Stimulated activated CD8-positive, alpha-beta memory T cell treated with anti-CD3 and anti-CD28 coated beads, Interleukin-4, amount 100 ng/mL, for 24 hours (primary cell): Measurements from ENCODE around the gene C11orf52.
"Not testable (repeated sequence)": the region's sequence is repeated elsewhere in the genome, so short reads cannot be mapped to it uniquely, and the experiment has no call there.

Experiments
- DNase-seq: peaks from one replicate; pipeline ENCODE4 v3.0.0-alpha.2; 2020; ENCODE audit warnings: low read depth

Gene C11orf52

DNA sequence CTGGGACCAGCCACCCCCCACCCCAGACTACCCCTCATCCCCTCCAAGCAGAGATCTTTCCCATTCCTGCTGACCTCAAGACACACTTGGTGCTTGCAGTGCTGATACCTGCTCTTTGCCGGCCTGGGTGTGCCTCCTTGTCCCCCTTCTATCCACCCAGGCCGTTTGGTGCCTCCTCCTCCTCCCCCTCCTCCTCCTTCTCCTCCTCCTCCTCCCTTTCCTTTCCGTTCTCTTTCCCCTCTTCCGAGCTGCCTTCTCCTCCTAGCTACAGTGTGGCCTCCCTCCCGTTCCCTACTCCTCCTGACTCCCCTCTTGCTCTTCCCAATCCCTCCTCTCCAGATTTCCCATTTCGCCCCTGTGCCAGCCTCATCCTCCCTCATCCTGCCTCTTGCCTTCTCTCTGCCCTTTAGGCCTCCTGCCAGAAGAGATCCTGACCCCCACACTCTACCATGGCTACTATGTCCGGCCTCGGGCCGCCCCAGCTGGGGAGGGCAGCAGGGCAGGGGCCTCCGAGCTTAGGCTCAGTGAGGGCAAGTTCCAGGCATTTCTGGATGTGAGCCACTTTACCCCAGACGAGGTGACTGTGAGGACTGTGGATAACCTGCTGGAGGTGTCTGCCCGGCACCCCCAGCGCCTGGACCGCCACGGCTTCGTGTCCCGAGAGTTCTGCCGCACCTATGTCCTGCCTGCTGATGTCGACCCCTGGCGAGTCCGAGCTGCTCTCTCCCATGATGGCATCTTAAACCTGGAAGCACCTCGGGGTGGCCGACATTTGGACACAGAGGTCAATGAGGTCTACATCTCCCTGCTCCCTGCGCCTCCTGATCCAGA, 5.5 kb upstream of the C11orf52 start:
- DNase-seq = no peak

GRCh38 chr11:111913997-111914396, 4.7 kb upstream of the C11orf52 start:
- DNase-seq = no peak

- no peak for DNase-seq
Measured at GRCh38 chr11:111916768-111917167, 1.9 kb upstream of the C11orf52 start.

DNA sequence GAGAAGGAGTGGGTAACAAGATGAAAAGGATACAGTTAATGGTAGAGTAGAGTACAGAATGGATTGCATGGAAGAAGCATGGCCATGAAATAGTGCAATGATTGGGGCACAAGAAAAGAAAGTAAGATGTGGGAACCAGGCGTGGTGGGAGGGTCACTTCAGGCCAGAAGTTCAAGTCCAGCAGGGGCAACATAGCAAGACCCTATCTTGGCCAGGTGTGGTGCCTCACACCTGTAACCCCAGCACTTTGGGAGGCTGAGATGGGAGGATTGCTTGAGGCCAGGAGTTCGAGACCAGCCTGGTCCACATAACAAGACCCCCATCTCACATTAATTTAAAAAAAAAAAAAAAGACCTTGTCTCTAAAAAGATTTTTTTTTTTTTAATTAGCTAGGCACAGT, 1.4 kb upstream of the C11orf52 start:
- no peak for DNase-seq

DNA sequence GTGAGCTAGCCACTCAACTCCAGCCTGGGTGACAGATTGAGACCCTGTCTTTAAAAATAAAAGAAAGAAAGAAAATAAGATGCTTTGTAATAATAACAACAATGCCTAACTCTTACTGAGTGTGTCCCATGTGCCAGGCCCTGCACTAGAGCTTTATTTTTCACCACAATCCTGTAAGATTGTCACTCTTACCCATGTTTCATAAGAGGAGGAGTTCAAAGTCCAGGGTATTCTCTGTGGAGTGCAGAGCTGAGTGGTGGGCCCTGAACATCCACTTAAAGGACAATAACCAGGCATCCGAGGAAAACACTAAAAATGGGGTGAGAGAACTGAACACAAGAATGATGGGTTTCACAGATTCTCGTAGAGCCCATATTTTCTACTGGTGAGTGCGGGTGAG, 925 bp upstream of the C11orf52 start:
- DNase-seq = no peak

DNA sequence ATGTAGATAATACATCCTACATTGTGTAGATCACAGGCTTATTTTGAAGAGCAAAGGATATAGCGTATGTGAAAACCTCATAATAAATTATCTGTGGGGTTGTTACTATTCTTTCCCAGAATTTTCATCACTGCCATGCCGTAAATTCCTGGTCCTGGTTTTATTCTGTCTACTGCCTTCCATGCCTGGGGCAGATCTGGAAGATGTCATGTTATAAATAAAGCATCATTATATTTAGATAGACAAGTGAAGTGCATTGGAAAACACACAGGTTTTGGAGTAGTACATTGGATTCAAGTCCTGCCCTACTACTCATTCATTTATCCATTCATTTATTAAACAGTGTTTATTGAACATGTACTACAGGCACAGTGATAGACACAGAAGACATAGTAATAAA, 2.2 kb downstream of the C11orf52 start:
- DNase-seq = no peak

DNA sequence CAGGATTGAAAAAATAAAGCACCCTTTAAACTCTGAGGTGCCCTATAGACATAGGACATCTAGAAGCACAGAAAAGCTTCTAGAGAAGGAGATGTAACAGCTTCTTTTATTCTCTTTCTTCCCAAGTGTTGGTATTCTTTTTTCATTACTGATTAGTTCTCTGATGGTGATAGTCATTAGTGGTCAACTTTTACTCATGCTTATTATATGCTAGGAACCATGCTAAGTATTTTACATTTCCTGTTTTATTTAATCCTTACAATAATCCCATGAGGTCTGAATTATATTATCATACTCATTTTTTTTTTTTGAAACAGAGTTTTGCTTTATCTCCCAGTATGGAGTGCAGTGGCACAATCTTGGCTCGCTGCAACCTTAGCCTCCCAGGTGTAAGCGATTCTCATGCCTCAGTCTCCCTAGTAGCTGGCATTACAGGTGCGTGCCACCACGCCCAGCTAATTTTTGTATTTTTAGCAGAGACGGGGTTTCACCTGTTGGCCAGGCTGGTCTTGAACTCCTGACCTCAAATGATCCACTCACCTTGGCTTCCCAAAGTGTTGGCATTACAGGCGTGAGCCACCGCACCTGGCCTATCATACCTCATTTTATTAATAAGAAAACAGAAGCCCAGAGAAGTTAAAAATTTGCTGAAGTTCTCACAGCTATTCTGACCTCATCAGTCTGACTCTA, 3.0 kb downstream of the C11orf52 start:
- DNase-seq = no peak

GRCh38 chr11:111922803-111923202, 4.1 kb downstream of the C11orf52 start:
- DNase-seq = no peak

- no peak for DNase-seq
Measured at GRCh38 chr11:111923351-111923788, 4.7 kb downstream of the C11orf52 start.

GRCh38 chr11:111923951-111924350, 5.2 kb downstream of the C11orf52 start:
- no peak for DNase-seq

DNA sequence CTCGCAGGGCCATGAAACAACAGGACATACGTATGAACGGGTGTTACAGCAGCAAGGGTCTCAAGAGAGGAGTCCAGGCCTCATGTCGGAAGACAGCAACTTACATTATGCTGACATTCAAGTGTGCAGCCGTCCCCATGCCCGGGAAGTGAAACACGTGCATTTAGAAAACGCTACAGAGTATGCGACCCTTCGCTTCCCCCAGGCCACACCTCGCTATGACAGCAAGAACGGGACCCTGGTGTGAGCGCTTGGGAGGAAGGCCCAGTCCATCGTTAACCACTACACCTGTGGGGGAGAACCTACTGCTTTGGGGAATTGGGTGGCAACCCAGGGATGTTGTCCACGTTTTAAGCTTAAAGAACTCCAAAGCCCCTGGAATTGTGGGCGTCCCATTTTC, 7.2 kb downstream of the C11orf52 start:
- DNase-seq = no peak

- DNase-seq = peak; percentile 91
Measured at GRCh38 chr11:111926505-111927391, 8.0 kb downstream of the C11orf52 start.

GRCh38 chr11:111930472-111930871, 11.8 kb downstream of the C11orf52 start:
- no peak for DNase-seq

DNA sequence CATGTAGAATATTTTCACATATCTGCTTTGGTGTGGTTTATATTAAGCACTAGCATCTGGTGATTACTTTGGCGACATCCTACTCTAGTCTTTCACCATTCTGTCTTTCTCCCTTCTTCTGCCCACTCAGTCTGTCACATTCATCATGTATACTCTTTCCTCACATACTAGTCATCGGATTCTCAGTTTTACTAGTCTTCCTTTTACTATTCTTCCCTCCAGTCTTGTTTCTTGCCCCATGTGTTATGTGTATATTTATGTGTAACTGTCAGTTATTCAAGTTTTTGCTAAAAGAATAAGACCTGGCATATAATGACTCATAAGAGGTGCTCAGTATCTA, 13.9 kb downstream of the C11orf52 start:
- DNase-seq = no peak

DNA sequence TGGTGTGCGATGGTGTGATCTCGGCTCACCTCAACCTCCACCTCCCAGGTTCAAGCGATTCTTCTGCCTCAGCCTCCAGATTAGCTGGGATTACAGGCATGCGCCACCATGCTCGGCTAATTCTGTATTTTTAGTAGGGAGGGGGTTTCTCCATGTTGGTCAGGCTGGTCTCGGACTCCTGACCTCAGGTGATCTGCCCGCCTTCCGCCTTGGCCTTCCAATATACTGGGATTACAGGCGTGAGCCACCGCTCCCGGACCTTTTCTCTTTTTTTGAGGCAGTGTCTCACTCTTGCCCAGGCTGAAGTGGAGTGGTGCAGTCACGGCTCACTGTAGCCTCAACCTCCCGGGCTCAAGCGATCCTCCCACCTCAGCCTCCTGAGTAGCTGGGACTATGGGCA, 14.5 kb downstream of the C11orf52 start:
- not testable (repeated sequence) for DNase-seq

GRCh38 chr11:111933872-111934271, 15.2 kb downstream of the C11orf52 start:
- no peak for DNase-seq

DNA sequence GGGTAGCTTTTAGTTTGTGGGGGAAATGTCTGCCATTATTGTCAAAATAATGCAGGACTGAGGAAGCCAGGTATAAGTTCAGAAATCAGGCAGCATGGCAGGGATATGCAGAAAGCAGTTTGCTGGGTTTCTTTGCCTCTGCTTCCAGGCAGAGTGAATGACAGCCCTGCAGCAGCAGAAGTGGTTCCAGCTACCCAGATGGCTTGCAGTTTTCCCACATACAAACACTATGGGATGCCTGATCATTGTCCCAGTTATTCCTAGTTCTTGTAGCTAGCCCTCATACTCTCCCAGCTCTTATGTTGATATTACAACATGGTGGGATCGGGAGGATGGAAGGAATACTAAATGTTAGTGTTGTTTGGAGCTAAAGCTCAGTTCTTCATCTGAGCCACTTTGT, 15.6 kb downstream of the C11orf52 start:
- no peak for DNase-seq

DNA sequence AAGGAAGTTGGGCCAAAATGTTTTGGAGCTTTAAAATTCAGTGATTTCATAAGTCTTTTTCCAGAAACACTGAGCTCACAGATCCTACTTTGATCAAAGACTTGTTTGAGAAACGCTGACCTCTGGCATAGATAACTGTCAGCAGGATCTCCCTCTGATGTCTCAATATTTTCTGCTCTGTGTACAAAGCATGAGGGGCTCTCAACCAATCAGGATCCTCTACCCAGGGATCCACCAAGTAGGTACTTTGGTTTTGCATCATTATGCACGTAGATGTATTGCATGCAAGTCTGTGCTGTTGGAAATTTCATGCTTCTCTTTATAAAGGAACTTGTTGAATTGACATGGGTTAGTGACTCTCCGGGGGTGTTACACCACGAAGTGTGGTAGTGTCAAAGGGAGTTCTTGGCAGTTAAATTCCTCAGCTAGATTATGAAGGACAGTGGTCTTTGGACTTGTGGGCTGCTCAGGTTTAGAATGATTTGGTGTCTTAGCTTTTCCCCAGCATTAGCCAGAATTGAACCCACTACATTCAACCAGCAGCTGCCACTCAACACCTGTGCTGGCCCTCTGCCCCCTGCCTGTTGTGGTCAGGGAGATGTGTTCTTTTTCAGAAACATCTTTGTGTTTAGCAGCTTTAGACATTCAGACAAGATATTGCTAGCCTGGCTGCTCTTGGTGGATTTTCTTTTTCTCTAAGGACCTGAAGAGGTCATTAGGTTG, 16.8 kb downstream of the C11orf52 start:
- no peak for DNase-seq

- DNase-seq = no peak
Measured at GRCh38 chr11:111936040-111936540, 17.4 kb downstream of the C11orf52 start.

DNA sequence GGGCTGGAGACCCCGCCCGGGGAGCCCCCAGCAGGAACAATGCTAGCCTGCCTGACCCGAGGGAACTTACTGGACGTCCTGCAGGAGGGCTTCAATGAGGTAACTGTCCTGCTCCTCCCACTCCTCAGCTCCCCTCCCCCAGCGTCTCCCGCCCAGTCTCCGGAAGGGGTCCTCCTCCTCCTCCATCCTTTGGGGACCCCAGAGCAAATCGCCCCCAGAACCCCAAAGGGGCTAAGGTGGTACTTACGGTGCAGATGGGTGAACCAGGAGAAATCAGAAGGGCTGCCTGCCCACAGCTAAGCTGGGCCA, 18.7 kb downstream of the C11orf52 start:
- no peak for DNase-seq

GRCh38 chr11:111937844-111938243, 19.1 kb downstream of the C11orf52 start:
- DNase-seq = no peak

DNA sequence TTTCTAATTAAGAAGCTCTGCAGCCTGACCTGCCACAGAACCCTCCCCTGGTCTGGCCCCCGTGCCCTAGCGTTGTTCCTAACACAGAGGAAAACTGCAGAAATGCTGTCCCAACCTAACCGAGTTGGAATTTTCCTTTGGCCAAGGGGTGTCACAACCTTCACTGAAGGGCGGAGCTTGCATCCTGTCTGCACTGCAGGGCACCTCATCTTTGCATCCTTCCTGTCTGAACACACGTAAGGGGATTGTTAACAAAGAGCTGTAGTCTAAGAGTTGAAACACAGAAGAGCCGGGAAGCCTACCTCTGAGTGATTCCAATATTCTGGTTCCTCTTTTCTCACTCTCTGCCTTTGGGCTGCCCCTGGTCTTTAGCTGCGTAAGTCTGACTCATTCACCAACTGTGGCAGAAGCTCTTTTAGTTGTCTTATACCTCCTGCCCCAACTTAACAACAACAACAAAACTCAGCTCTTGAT, 20.0 kb downstream of the C11orf52 start:
- no peak for DNase-seq
